GM18508 (cell line): Measurements from ENCODE around the gene CMIP.
"Not testable (repeated sequence)": the region's sequence is repeated elsewhere in the genome, so short reads cannot be mapped to it uniquely, and the experiment has no call there.

Experiments used
- ATAC-seq: cut with Tn5 transposase; IDR thresholded peaks from one replicate; pipeline ENCODE4 v1.9.1; 2021; ENCODE audit warnings: moderate number of reproducible peaks; ENCODE audit not compliant: insufficient read depth, unreplicated experiment

CMIP gene

DNA sequence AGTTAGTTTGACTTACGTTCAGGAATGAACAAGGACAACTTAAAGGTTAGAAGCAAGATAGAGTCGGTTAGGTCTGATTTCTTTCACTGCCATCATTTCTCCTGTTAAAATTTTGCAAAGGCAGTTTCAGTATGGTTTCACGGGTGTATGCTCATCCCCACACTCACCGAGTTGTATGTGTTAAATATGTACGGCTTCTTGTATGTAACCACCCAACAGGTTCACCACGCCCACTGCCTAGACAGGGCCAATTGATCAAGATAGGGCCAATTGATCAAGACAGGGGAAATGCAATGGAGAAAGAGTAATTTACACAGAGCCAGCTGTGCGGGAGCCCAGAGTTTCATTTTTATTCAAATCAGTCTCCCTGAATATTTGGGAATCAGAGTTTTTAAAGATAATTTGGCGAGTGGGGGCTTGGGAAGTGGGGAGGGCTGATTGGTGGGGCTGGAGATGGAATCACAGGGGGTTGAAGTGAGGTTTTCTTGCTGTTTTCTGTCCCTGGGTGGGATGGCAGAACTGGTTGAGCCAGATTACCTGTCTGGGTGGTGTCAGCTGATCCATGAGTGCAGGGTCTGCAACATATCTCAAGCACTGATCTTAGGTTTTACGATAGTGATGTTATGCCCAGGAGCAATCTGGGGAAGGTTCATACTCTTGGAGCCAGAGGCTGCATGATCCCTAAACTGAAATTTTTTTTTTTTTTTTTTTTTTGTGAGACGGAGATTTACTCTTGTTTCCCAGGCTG is 272.0 kb downstream of the CMIP start:
- peak; percentile 63 for ATAC-seq

- ATAC-seq = no peak
Measured at GRCh38 chr16:81717662-81718189, 273.1 kb downstream of the CMIP start.

GRCh38 chr16:81718637-81719036 is 274.0 kb downstream of the CMIP start:
- ATAC-seq = no peak

DNA sequence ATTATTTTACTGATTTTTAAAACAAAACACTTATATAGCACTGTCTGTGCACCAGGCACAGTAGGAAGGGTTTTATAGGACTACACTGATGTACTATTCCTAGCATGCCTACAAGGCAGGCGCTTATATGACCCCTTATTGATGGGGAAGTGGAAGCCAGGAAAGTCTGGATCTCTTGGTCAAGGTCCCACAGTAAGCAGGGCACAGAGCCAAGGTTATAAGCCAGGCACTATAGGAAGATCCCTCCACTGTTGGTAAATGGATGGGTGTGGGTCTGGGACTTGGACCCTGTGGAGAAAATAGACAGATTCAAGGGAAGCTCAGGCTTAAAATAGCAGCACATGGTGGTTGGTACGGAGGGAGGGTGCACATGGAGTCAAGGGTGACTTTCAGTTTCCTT is 275.4 kb downstream of the CMIP start:
- no peak for ATAC-seq

DNA sequence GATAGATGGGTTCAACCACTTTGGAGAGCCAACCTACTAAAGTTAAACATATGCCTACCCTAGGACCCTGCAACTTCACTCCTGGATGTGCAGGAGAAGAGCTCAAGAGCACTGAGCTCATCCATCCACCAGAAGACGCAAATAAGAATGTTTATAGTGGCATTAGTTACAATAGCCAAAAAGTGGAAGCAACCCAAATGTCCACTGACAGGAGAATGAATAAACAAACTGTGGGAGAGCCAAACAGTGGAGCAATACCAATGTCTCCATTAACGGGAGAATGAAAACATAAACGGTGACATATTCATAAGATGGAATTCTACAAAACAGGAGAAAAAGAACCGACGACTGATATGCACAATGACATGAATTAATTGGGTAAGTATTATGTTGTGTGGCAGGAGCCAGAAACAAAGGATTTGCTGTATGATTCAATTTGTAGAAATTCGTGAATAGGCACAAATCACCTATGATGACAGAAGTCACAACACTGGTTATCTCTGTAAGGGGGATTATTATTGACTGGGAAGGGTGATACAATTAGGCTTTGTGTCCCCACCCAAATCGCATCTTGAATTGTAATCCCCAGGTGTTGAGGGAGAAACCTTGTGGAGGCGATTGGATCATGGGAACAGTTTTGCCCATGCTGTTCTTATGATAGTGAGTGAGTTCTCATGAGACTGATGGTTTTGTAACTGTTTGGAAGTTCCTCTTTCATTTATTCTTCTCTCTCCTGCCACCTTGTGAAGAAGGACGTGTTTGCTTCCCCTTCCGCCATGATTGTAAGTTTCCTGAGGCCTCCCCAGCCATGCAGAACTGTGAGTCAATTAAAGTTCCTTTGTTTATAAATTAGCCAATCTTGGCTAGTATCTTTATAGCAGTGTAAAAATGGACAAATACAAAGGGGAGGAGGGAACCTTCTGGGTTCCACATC is 276.6 kb downstream of the CMIP start:
- ATAC-seq = no peak

GRCh38 chr16:81723098-81723723 is 278.6 kb downstream of the CMIP start:
- peak; percentile 54 for ATAC-seq

DNA sequence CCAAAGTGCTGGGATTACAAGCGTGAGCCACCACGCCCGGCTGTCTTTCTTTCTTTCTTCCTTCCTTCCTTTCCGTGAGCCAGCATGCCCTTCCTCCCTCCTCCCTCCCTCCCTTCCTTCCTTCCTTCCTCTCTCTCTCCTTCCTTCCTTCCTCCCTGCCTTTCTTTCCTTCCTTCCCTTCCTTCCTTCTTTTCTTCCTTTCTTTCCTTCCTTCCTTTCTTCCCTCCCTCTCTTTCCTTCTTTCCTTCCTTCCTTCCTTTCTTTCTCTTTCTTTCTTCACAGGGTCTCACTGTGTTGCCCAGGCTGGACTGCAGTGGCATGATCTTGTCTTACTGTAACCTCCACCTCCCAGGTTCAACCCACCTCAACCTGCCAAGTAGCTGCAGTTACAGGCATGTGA is 283.8 kb downstream of the CMIP start:
- ATAC-seq = no peak

DNA sequence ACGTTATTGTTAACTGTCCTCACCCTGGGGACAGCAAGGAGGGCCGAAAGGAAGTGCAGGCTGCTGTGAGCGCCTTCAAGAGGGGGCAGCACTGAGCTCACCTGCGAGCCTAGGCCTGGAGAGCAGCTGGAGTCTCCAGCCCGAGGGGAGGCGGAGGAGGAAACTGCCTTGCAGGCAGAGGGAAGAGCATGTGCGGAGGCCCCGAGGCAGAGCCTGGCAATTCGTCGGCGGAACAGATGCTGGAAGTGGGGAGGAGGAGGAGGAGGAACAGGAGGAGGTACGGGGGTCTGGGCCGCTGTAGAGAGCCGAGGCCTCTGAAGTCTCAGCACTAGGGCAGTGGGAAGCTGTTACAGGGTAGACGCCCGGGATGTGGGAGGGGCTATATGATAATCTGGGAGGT is 284.8 kb downstream of the CMIP start:
- ATAC-seq = no peak

DNA sequence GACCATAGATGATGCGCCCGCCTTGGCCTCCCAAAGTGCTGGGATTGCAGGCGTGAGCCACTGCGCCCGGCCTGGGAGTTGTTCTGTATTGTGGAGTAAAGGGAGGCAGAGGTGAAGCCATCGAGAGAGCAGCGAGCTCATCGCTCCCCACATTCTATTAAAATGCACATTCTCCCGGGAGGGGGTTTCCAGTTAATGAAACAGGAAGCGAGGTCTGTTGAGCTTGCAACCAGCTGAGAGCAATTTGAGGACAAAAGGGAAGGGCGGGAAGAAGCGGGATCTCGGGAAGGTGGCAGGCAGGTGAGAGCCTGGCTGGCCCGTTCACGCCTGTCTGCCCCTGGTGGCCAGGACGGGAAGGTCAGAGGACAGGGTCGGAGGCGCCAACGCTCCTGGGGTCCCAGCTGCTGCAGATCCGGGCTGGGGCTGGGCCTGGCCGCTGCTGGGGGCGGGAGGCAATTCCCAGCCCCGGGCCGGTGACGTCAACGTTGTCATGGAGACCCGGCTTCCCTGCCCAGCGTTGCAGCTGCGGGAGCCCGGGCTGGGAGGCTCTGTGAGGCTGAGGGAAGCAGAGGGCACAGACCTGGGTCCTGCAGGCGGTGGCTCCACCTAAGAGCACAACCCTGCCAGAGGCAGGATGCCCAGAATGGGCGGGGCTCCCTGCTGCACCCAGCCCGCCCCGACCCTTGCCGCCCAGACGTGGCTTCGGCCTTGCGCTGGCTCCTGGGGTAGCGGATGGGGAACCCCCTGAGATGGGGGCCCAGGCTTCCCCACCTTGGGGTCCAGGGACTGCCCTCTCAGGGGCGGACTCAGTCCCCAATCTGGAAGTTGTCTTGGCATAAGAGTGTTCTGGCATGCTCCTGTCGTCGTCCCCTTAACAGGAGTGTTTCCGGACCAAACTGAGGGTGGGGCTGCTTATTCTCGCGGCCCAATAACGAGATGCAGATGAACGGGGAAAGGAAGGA is 285.8 kb downstream of the CMIP start:
- no peak for ATAC-seq

GRCh38 chr16:81731649-81732048 is 287.0 kb downstream of the CMIP start:
- ATAC-seq = no peak

DNA sequence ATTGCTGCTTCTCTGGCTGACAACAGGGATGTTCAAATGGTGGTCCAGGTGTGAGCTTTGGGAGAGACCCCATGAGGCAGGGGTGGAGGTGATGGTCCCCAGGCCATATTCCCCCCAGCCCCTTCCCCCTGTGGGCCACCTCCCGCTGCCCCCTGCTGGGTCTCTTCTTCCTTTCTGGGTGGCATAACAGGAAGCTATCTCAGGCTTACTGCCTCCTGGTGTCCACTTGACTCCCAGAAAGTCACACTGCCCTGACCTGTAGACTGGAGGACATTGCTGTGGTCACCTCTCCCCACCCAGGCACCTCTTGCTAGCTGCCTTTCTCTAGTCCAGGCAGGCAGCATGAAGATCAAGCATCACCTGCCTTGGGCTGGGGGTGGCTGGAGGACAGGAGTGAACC is 288.1 kb downstream of the CMIP start:
- ATAC-seq = no peak

GRCh38 chr16:81733295-81733694 is 288.7 kb downstream of the CMIP start:
- ATAC-seq = no peak

DNA sequence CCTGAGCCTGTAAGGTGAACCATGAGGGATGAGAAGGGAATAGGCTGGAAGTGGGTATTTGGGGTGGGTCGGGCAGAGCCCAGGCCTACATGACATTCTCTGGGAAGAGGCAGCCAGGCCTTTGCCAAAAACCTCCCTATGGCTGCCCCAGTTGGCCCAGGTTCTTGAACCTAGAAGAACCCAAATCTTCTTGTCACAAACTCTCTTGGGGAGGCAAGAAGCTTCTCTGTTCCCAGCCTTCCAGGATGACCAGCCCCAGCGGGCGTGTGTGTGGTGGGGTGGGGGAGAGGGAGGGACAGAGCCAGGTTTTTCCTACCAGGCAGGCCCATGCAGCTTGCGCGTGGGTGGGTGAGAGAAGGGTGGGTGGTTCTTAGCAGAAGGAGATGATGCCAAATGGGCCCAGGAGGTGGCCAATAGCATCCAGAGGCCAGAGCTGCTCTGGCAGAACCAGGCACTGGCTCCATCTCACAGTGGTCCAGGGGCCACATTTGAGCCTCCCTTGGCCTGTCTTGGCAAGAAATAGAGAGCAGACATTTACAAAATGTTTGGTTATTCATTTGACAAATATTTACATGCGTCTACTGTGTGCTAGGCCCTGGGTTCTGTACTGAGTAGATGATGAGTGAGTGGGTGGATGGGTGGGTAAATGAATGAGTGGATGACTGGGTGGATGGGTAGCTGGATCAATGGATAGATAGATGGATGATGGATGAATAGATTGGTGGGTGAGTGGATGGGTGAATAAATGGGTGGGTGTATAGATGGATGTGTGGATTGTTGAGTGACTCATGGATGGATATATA is 290.2 kb downstream of the CMIP start:
- no peak for ATAC-seq

DNA sequence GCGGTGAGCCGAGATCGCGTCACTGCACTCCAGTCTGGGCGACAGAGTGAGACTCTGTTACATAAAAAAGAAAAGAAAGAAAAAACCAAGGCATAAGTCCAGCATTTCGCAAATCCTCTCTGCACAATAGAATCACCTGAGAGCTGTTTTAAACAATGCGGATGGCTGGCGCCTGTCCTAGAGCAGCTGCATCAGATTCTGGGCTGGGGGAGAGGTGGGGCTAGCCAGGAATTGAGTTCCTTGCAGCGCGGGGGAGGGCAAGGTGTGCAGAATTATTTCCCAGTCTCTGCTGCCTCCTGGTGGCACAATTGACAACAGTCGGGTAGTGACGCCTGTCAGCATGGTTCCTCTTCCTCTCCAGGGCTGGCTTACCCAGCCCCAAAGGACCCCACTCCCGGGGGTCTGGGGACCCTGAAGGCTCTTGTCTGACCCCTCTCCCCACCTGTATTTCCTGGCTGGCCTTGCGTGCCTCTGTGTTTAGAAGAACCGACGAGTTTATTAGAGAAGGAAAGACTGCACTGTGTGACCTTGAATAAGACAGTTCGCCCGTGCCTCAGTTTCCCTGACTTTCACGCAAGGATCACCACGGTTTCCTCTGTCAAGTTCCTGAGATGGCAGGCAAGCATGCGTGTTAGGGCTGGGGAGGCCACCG is 293.4 kb downstream of the CMIP start:
- no peak for ATAC-seq

GRCh38 chr16:81738783-81739496 is 294.3 kb downstream of the CMIP start:
- ATAC-seq = no peak

GRCh38 chr16:81739503-81739902 is 294.9 kb downstream of the CMIP start:
- ATAC-seq = no peak

DNA sequence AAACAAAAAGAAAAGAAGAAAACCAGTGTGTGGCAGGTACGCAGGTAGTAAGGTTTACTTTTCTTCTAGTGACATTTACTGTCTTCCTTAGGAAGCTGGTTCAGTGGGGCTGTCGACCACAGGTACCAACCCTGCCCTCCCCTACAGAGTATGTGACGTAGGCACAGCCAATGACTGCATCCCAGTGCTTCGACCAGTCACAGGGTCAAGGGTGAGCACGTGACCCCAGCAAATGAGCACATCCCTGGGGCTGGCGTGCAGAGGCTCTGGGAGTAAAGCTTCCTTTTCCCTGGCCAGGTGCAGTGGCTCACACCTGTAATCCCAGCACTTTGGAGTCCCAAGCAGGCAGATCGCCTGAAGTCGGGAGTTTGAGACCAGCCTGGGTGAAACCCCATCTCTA is 295.6 kb downstream of the CMIP start:
- no peak for ATAC-seq

DNA sequence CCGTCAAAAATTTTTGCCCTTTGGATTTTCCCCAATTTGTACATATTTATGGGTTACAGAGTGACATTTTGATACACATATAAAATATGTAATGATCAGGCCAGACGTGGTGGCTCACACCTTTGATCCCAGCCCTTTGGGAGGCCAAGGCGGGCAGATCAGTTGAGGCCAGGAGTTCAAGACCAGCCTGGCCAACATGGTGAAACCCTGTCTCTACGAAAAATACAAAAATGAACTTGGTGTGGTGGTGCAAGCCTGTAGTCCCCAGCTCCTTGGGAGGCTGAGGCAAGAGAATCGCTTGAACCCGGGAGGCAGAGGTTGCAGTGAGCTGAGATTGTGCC is 296.8 kb downstream of the CMIP start:
- ATAC-seq = not testable (repeated sequence)
